HepG2 (cell line): ENCODE measurements around the gene ZSWIM8. TPM values are rescaled to one million over a fixed set of nuclear protein-coding genes. Genes with fewer than 3 reads are reported as not detected.

Experiments used
- CAMTA2 ChIP-seq: sonication (generic); formaldehyde crosslinking; IDR thresholded peaks from 2 replicates; pipeline ENCODE4 v1.4.0; 2020; ENCODE audit warnings: mild to moderate bottlenecking, missing genetic modification reagents, borderline replicate concordance
- CSRNP2 ChIP-seq: sonication (generic); formaldehyde crosslinking; conservative IDR thresholded peaks from 2 replicates; pipeline ENCODE4 v1.8.0; 2022; ENCODE audit warnings: low read depth, missing genetic modification reagents
- GATAD2A ChIP-seq: IDR thresholded peaks from 2 replicates; pipeline ENCODE4 v1.6.1; 2016
- HMG20B ChIP-seq: conservative IDR thresholded peaks from 2 replicates; pipeline ENCODE4 v1.6.1; 2016; ENCODE audit warnings: missing genetic modification reagents, missing compliant biosample characterization
- IRF1 ChIP-seq: sonication (generic); formaldehyde crosslinking; IDR thresholded peaks from 2 replicates; pipeline ENCODE4 v1.4.0; 2020; ENCODE audit warnings: low read depth, mild to moderate bottlenecking, missing genetic modification reagents
- MIXL1 ChIP-seq: IDR thresholded peaks from 2 replicates; pipeline ENCODE4 v1.6.1; 2016
- NFYC ChIP-seq: IDR thresholded peaks from 2 replicates; pipeline ENCODE4 v1.6.1; 2016; ENCODE audit warnings: missing genetic modification reagents, missing compliant biosample characterization
- PAF1 ChIP-seq: IDR thresholded peaks from 2 replicates; pipeline ENCODE4 v1.6.1; 2016; ENCODE audit warnings: missing genetic modification reagents, missing compliant biosample characterization
- PRPF4 ChIP-seq: fragments of 200-400 bp; formaldehyde crosslinking; IDR thresholded peaks from 2 replicates; pipeline ENCODE4 v1.6.1; 2016; ENCODE audit warnings: low read length, low read depth; ENCODE audit not compliant: poor library complexity, severe bottlenecking
- REPIN1 ChIP-seq: sonication (generic); formaldehyde crosslinking; IDR thresholded peaks from 2 replicates; pipeline ENCODE4 v1.8.0; 2022; ENCODE audit warnings: missing genetic modification reagents, low read depth, mild to moderate bottlenecking, borderline replicate concordance
- TBL1XR1 ChIP-seq: fragments of 150-350 bp; IDR thresholded peaks from 2 replicates; pipeline ENCODE4 v1.6.1; 2014; ENCODE audit warnings: borderline replicate concordance, low read length; ENCODE audit not compliant: partially characterized antibody
- TFDP1 ChIP-seq: IDR thresholded peaks from 2 replicates; pipeline ENCODE4 v1.6.1; 2016; ENCODE audit warnings: missing compliant biosample characterization, missing genetic modification reagents, borderline replicate concordance
- TIGD3 ChIP-seq: sonication (generic); formaldehyde crosslinking; IDR thresholded peaks from 2 replicates; pipeline ENCODE4 v1.5.1; 2020; ENCODE audit warnings: mild to moderate bottlenecking, missing genetic modification reagents, borderline replicate concordance
- TMF1 ChIP-seq: sonication (generic); formaldehyde crosslinking; IDR thresholded peaks from 2 replicates; pipeline ENCODE4 v1.8.1; 2022; ENCODE audit warnings: low read depth, missing genetic modification reagents
- ZFP62 ChIP-seq: sonication (generic); formaldehyde crosslinking; IDR thresholded peaks from 2 replicates; pipeline ENCODE4 v1.4.0; 2020; ENCODE audit warnings: missing genetic modification reagents
- ZFP91 ChIP-seq: sonication (generic); formaldehyde crosslinking; IDR thresholded peaks from 2 replicates; pipeline ENCODE4 v1.9.0; 2022; ENCODE audit warnings: missing genetic modification reagents, mild to moderate bottlenecking, borderline replicate concordance
- ZGPAT ChIP-seq: IDR thresholded peaks from 2 replicates; pipeline ENCODE4 v1.6.1; 2016; ENCODE audit warnings: mild to moderate bottlenecking
- ZNF136 ChIP-seq: sonication (generic); formaldehyde crosslinking; IDR thresholded peaks from 2 replicates; pipeline ENCODE4 v1.8.1; 2022; ENCODE audit warnings: low read depth, mild to moderate bottlenecking, moderate library complexity, missing genetic modification reagents
- ZNF331 ChIP-seq: sonication (generic); formaldehyde crosslinking; IDR thresholded peaks from 2 replicates; pipeline ENCODE4 v1.4.0; 2020; ENCODE audit warnings: missing genetic modification reagents
- ZNF367 ChIP-seq: sonication (generic); formaldehyde crosslinking; IDR thresholded peaks from 2 replicates; pipeline ENCODE4 v1.4.0; 2020; ENCODE audit warnings: missing genetic modification reagents, borderline replicate concordance
- ZNF543 ChIP-seq: sonication (generic); formaldehyde crosslinking; IDR thresholded peaks from 2 replicates; pipeline ENCODE4 v1.4.0; 2020; ENCODE audit warnings: mild to moderate bottlenecking, missing genetic modification reagents
- ZNF644 ChIP-seq: IDR thresholded peaks from 2 replicates; pipeline ENCODE4 v1.6.1; 2016; ENCODE audit warnings: low read depth
- polyA plus RNA-seq, 8 experiments: library from polyadenylated mRNA; depleted of rRNA in 3 of 8; stranded (reverse) in 7 of 8; unstranded in 1 of 8; fragments of >200 nt; fragmentation: Illumina TruSeq in 4 of 8; extraction: Trizol in 4 of 8; gene quantifications; 2 replicates each; pipeline versions ENCODE4 v1.2.1 to v1.2.3, GENCODE V29; 2011 to 2016; ENCODE audit warnings: low read depth in 4 of 8, missing spikeins in 1 of 8, mixed read lengths in 1 of 8; ENCODE audit not compliant: insufficient read depth in 1 of 8
- total RNA-seq, 5 experiments: library from RNA; depleted of rRNA; stranded (reverse); fragments of >200 nt; fragmentation: Illumina TruSeq; extraction: Trizol; gene quantifications; 2 replicates each; pipeline ENCODE4 v1.2.3, GENCODE V29; 2016; ENCODE audit warnings: low read depth in 1 of 5

Gene ZSWIM8
- total and polyA plus RNA-seq, 2 of the 13 experiments (the other 11 are each of a cell fraction or from before 2014, with no cell fraction given) = 39.9 to 98.2 TPM

GRCh38 chr10:73840403-73841060 lies 55.1 kb downstream of the ZSWIM8 start (continued):
- no peak for TF ChIP-seq CSRNP2 (CRISPR knock-in tag)
- TF ChIP-seq PAF1 (CRISPR knock-in tag) = no peak
- no peak for TF ChIP-seq TBL1XR1
- no peak; the same call in 1 of the 2 replicates for TF ChIP-seq ZFP91 (CRISPR knock-in tag)
- TF ChIP-seq CAMTA2 = 0 out of 2 replicates have a peak, but pooled peaks have one; percentile 42
- TF ChIP-seq MIXL1 (CRISPR knock-in tag) = peak; percentile 69
- TF ChIP-seq TIGD3 (CRISPR knock-in tag) = no peak
- no peak for TF ChIP-seq PRPF4
- no peak for TF ChIP-seq IRF1
- peak; percentile 34; the same call in 1 of the 2 replicates for TF ChIP-seq HMG20B (CRISPR knock-in tag)
- TF ChIP-seq ZGPAT (CRISPR knock-in tag) = peak; percentile 70; the same call in 1 of the 2 replicates
- TF ChIP-seq TMF1 (CRISPR knock-in tag) = no peak
- TF ChIP-seq REPIN1 = 0 out of 2 replicates have a peak, but pooled peaks have one; percentile 20
- no peak for TF ChIP-seq ZNF367 (CRISPR knock-in tag)
- peak; percentile 64; the same call in 1 of the 2 replicates for TF ChIP-seq ZNF644 (CRISPR knock-in tag)
- peak; percentile 42; the same call in 1 of the 2 replicates for TF ChIP-seq TFDP1 (CRISPR knock-in tag)
- no peak for TF ChIP-seq ZFP62 (CRISPR knock-in tag)
- peak; percentile 92 for TF ChIP-seq GATAD2A (CRISPR knock-in tag)
- TF ChIP-seq NFYC (CRISPR knock-in tag) = peak; percentile 72
- peak; percentile 79; the same call in 1 of the 2 replicates for TF ChIP-seq ZNF136 (CRISPR knock-in tag)
- TF ChIP-seq ZNF331 (CRISPR knock-in tag) = peak; percentile 18; the same call in 1 of the 2 replicates
- TF ChIP-seq ZNF543 (CRISPR knock-in tag) = peak; percentile 64; the same call in 1 of the 2 replicates
